Measurements from ENCODE around the gene PEX10.

DNA sequence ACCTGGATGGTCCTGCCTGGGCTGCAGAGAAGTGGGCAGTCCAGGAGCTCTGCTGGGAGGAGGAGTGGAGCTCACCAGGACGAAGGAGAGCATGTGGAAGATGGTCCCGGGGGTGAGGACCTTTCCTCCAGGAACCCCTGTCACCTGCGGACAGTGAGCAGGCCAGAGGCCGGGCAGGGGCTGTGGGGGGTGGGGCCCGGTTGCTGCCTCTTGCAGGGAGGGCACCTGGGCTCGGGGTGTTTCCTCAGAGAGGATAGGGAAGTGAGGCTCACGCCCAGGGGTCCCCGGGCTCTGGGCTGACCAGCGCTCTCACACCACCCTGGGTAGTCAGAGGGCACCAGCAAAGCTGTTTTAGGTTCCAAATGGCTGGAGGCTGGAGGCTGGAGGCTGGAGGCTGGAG is 22.7 kb upstream of the PEX10 start:
- TF ChIP-seq, protein P1, sequence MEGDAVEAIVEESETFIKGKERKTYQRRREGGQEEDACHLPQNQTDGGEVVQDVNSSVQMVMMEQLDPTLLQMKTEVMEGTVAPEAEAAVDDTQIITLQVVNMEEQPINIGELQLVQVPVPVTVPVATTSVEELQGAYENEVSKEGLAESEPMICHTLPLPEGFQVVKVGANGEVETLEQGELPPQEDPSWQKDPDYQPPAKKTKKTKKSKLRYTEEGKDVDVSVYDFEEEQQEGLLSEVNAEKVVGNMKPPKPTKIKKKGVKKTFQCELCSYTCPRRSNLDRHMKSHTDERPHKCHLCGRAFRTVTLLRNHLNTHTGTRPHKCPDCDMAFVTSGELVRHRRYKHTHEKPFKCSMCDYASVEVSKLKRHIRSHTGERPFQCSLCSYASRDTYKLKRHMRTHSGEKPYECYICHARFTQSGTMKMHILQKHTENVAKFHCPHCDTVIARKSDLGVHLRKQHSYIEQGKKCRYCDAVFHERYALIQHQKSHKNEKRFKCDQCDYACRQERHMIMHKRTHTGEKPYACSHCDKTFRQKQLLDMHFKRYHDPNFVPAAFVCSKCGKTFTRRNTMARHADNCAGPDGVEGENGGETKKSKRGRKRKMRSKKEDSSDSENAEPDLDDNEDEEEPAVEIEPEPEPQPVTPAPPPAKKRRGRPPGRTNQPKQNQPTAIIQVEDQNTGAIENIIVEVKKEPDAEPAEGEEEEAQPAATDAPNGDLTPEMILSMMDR (IDR thresholded peaks at IDR 0.05; ENCODE audit: low read length), result no peak
- TF ChIP-seq EZH2 (optimal IDR thresholded peaks at IDR 0.05; ENCODE audit: low read depth, low read length), result no peak
- TF ChIP-seq EZH2phosphoT487 (IDR thresholded peaks at IDR 0.05; ENCODE audit: low read length), result no peak
